VCaP (cell line): Measurements from ENCODE around the gene NLGN4X.
"Not testable (repeated sequence)": the region's sequence is repeated elsewhere in the genome, so short reads cannot be mapped to it uniquely, and the experiment has no call there.

Experiments
- H3K27ac ChIP-seq: fragments of 450-650 bp; 2 replicates; pipeline ENCODE4 v1.5.1; 2017
- TF ChIP-seq, protein P1 (sequence below): fragments of 450-650 bp; conservative IDR thresholded peaks from 2 replicates; pipeline ENCODE4 v1.5.1; 2017; ENCODE audit warnings: mild to moderate bottlenecking, moderate library complexity

Gene NLGN4X

DNA sequence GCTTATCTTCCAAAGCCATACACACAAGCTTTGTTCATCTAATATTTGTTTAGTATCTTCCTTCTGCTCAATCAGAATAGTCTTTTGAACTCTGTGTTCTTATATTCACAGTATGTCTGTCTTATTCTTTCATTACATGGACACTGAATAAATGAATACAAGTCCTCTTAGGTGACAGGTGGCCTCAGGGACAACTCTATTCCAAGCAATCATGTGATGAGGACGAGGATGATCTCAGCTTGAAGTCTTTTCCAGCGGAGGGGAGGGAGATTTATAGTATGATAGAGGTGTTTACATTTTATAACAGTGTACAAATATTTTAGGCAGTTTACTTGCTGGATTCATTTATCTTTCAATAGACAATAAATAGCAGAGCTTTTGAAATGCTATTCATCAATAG, 300.4 kb downstream of the NLGN4X start:
- no peak overlapping the region for H3K27ac ChIP-seq
- TF ChIP-seq, protein P1, sequence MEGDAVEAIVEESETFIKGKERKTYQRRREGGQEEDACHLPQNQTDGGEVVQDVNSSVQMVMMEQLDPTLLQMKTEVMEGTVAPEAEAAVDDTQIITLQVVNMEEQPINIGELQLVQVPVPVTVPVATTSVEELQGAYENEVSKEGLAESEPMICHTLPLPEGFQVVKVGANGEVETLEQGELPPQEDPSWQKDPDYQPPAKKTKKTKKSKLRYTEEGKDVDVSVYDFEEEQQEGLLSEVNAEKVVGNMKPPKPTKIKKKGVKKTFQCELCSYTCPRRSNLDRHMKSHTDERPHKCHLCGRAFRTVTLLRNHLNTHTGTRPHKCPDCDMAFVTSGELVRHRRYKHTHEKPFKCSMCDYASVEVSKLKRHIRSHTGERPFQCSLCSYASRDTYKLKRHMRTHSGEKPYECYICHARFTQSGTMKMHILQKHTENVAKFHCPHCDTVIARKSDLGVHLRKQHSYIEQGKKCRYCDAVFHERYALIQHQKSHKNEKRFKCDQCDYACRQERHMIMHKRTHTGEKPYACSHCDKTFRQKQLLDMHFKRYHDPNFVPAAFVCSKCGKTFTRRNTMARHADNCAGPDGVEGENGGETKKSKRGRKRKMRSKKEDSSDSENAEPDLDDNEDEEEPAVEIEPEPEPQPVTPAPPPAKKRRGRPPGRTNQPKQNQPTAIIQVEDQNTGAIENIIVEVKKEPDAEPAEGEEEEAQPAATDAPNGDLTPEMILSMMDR = no peak

DNA sequence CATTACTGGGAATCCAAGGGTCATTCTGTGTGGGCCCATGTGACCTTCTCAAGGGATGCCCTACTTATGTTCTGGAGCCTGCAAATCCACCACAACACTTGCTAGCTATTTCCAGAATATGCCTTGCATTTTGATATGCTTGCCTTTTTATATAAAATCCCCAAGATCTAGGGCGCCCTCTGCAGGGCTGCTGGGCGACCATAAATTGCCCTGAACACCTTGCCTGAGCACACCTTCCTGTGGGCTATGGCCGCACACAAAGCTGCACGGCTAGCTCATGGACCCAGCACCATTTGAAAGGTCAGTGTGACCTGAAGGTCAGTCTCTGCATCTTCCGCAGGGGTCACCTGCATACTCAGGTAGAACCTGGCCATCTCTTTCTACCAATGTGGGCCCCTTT, 311.7 kb downstream of the NLGN4X start:
- TF ChIP-seq, protein P1 = no peak
- H3K27ac ChIP-seq = no peak overlapping the region

DNA sequence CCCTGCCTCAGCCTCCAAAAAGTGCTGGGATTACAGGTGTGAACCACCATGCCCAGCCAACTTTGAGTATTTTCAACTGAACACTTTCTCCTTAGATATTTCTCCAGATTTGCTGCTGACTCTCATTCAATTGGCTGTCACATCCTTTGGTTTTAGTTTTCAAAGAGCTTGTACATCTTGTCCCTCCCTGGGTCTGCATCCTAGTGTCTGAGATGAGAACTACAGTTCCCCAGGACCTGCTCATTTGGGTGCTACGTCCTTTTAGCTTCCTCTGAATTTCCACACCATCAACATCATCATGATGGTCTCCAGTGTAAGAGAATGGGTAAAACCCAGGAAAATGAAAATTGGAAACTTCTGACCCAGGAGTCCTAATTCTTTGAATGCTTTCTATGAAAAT, 312.9 kb downstream of the NLGN4X start:
- TF ChIP-seq, protein P1 = no peak
- H3K27ac ChIP-seq = no peak overlapping the region

DNA sequence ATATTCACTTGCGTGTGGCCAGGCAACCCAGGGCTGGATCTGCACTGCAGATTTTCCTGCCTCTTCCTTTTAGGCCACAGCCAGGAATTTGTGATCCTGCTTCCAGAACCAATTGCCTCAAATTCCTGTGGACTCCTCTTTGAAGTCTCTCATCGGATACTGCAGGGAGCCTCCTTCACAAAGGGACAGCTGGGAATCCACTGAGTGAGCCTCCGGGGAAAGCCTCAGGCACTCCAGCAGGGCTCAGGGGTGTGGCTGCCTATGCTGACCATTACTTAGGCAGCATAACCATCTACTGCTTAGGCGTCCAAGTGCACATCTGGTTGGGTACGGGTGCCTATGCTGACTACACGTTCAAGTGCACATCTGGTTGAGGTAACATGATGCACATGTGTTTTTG, 321.5 kb downstream of the NLGN4X start:
- TF ChIP-seq, protein P1 = no peak
- no peak overlapping the region for H3K27ac ChIP-seq

DNA sequence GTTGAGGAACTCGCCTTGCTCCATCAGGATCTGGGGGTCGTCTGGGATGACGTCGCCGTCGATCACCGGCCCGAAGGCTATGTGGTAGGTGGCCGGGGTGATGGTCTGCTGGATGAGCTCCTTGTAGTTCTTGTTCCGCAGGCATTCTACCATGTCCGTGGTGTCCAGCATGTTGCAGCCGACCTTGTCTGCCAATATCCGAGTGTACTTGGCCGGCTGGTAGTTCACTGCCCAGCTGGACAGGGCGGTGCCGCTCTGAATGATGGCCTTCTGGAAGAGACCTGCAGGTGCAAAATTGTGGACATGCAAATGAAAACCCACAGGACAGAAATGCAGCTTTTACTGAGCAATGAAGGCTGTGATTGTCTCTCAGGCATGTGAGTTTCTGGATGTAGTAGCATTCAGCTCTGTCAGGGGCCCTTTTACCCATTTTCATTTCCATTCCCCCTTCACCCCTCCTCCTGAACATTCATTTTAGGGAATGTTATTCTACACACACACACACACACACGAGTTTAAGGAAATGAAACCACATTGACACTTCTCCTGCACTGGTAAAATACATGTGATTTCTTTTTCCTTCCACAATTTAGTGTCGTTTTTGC, 325.0 kb downstream of the NLGN4X start:
- H3K27ac ChIP-seq = not testable (repeated sequence)

DNA sequence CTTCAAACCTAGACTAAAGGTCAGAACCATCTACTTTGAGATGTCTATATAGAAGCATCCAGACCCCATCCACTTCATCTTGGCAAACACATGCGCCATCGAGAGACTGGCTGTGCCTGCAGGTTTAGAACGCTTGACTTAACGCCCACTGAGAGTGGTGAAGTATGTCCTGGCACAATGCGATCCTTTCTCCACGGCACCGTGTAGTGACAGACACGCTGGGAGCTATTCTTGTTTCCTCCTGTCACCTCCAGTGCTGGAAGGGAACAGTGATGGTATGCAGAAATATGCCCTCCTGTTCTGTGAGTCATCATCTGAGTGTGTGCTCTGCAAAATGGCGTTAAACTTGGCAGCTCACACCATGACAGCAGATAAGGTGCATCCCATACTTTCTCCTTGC, 330.2 kb downstream of the NLGN4X start:
- H3K27ac ChIP-seq = no peak overlapping the region
- TF ChIP-seq, protein P1 = no peak

DNA sequence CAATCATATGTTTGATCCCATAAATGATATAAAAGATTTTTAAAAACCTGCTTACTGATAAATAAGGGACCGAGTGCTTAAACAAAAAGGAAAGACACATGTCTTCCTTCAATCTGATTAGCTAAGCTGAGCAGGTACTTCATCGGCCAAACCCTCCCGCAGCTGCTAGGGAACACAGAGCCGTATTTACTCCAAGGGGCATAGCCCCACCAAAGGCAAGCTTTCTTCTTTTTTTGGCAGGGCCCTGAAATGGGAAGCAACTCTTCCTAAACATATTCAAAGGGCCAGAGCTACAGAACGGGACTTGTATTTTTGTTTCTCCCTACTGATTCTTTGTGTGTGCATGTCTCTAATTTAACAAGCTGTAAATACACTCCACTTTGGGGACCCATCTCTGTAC, 337.3 kb downstream of the NLGN4X start:
- no peak overlapping the region for H3K27ac ChIP-seq
- TF ChIP-seq, protein P1 = no peak

DNA sequence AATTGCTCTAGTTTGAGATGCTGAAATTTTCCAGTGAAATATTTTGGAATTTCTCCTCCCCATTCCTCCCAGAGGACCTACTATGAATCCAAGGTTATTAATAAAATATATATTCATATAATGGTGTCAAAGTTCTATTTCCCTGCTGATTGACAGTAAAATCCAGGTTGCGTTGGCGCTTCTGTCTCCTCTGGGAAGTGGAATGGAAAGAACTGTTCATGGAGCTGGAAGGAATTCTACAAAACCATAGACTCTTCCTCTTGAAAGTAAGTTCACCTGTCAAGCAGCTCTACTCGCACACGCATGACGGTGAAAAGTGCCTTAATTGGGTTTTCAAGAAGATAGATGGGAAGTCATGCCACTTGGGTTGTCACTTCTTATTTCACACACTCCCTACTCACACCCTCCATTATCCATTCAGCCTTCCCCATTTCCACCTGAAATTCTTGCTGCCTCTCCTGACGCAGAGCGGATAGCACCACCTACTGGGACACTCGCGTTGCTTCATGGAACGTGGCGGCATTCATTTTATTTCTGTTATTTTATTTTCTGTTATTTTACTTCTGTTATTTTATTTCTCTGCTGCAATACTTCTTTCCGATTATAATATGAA, 351.6 kb downstream of the NLGN4X start:
- no peak overlapping the region for H3K27ac ChIP-seq
- TF ChIP-seq, protein P1 = peak; percentile 77
